Measurements from ENCODE around the gene ACSL6. TPM values are rescaled to one million over a fixed set of nuclear protein-coding genes. Genes with fewer than 3 reads are reported as not detected.

ACSL6 gene
- total and polyA plus RNA-seq, 10 of the 15 experiments (the other 5 are each of a cell fraction or from before 2014, with no cell fraction given), result 0.06 to 0.53 TPM; not detected in 8

Other genes starting within 250 kb of the ACSL6 start
- 16.1 and 19.5 TPM in 2 replicates for gene FNIP1, start 214.6 kb downstream of the ACSL6 start, total RNA-seq (2014; rRNA removed)
- gene FNIP1, start 214.6 kb downstream of the ACSL6 start, total RNA-seq (2014; rRNA removed; fragmentation: Illumina TruSeq; extraction: Trizol), result 16.8 and 17.4 TPM in 2 replicates
- 17.0 and 18.0 TPM in 2 replicates for gene FNIP1, start 214.6 kb downstream of the ACSL6 start, total RNA-seq (2021)
- 13.8 and 19.5 TPM in 2 replicates for gene FNIP1, start 214.6 kb downstream of the ACSL6 start, polyA plus RNA-seq (2011; rRNA removed)
- 9.9 and 12.6 TPM in 2 replicates for gene FNIP1, start 214.6 kb downstream of the ACSL6 start, polyA plus RNA-seq (2014; fragmentation: Illumina TruSeq; extraction: Trizol)
- 1 to 10 TPM; 4.3 to 7.0 TPM for gene FNIP1, start 214.6 kb downstream of the ACSL6 start, polyA plus RNA-seq (2014; fragmentation: Nextera tagmentation; extraction: Ambion mirVana)
- gene FNIP1, start 214.6 kb downstream of the ACSL6 start, polyA plus RNA-seq (2014; rRNA removed), result 7.4 and 8.1 TPM in 2 replicates
- 10 to 100 TPM; 14.1 to 16.3 TPM for gene FNIP1, start 214.6 kb downstream of the ACSL6 start, polyA plus RNA-seq (2016; fragmentation: Nextera tagmentation; extraction: Ambion mirVana)
- not detected in 2 replicates for gene MEIKIN, start 66.0 kb downstream of the ACSL6 start, total RNA-seq (2014; rRNA removed)
- not detected in 2 replicates for gene MEIKIN, start 66.0 kb downstream of the ACSL6 start, total RNA-seq (2014; rRNA removed; fragmentation: Illumina TruSeq; extraction: Trizol)
- gene MEIKIN, start 66.0 kb downstream of the ACSL6 start, total RNA-seq (2021), result not detected in 2 replicates
- not detected in 2 replicates for gene MEIKIN, start 66.0 kb downstream of the ACSL6 start, polyA plus RNA-seq (2011; rRNA removed)
- gene MEIKIN, start 66.0 kb downstream of the ACSL6 start, polyA plus RNA-seq (2014; fragmentation: Illumina TruSeq; extraction: Trizol), result not detected in 2 replicates
- not detected for gene MEIKIN, start 66.0 kb downstream of the ACSL6 start, polyA plus RNA-seq (2014; fragmentation: Nextera tagmentation; extraction: Ambion mirVana)
- not detected in 2 replicates for gene MEIKIN, start 66.0 kb downstream of the ACSL6 start, polyA plus RNA-seq (2014; rRNA removed)
- not detected for gene MEIKIN, start 66.0 kb downstream of the ACSL6 start, polyA plus RNA-seq (2016; fragmentation: Nextera tagmentation; extraction: Ambion mirVana)
- not detected in 2 replicates for gene IL3, start 49.0 kb upstream of the ACSL6 start, total RNA-seq (2014; rRNA removed)
- not detected in 2 replicates for gene IL3, start 49.0 kb upstream of the ACSL6 start, total RNA-seq (2014; rRNA removed; fragmentation: Illumina TruSeq; extraction: Trizol)
- gene IL3, start 49.0 kb upstream of the ACSL6 start, total RNA-seq (2021), result not detected in 2 replicates
- not detected in 2 replicates for gene IL3, start 49.0 kb upstream of the ACSL6 start, polyA plus RNA-seq (2011; rRNA removed)
- not detected in 2 replicates for gene IL3, start 49.0 kb upstream of the ACSL6 start, polyA plus RNA-seq (2014; fragmentation: Illumina TruSeq; extraction: Trizol)
- not detected for gene IL3, start 49.0 kb upstream of the ACSL6 start, polyA plus RNA-seq (2014; fragmentation: Nextera tagmentation; extraction: Ambion mirVana)
- not detected in 2 replicates for gene IL3, start 49.0 kb upstream of the ACSL6 start, polyA plus RNA-seq (2014; rRNA removed)
- gene IL3, start 49.0 kb upstream of the ACSL6 start, polyA plus RNA-seq (2016; fragmentation: Nextera tagmentation; extraction: Ambion mirVana), result not detected
- gene CSF2, start 62.1 kb upstream of the ACSL6 start, total RNA-seq (2014; rRNA removed), result 1.1 and 2.0 TPM in 2 replicates
- 0.81 and 0.83 TPM in 2 replicates for gene CSF2, start 62.1 kb upstream of the ACSL6 start, total RNA-seq (2014; rRNA removed; fragmentation: Illumina TruSeq; extraction: Trizol)
- 0.85 and 1.4 TPM in 2 replicates for gene CSF2, start 62.1 kb upstream of the ACSL6 start, total RNA-seq (2021)
- 0.15 and 0.23 TPM in 2 replicates for gene CSF2, start 62.1 kb upstream of the ACSL6 start, polyA plus RNA-seq (2011; rRNA removed)
- gene CSF2, start 62.1 kb upstream of the ACSL6 start, polyA plus RNA-seq (2014; fragmentation: Illumina TruSeq; extraction: Trizol), result 0.44 TPM in 1 of 2 replicates, not detected in the other
- gene CSF2, start 62.1 kb upstream of the ACSL6 start, polyA plus RNA-seq (2014; fragmentation: Nextera tagmentation; extraction: Ambion mirVana), result under 1 TPM; 0.39 to 0.57 TPM
- gene CSF2, start 62.1 kb upstream of the ACSL6 start, polyA plus RNA-seq (2014; rRNA removed), result 1.1 and 2.0 TPM in 2 replicates
- gene CSF2, start 62.1 kb upstream of the ACSL6 start, polyA plus RNA-seq (2016; fragmentation: Nextera tagmentation; extraction: Ambion mirVana), result not detected
- gene P4HA2, start 216.2 kb upstream of the ACSL6 start, total RNA-seq (2014; rRNA removed), result 6.9 and 7.7 TPM in 2 replicates
- 5.4 and 6.2 TPM in 2 replicates for gene P4HA2, start 216.2 kb upstream of the ACSL6 start, total RNA-seq (2014; rRNA removed; fragmentation: Illumina TruSeq; extraction: Trizol)
- gene P4HA2, start 216.2 kb upstream of the ACSL6 start, total RNA-seq (2021), result 7.3 and 7.9 TPM in 2 replicates
- 7.2 and 7.6 TPM in 2 replicates for gene P4HA2, start 216.2 kb upstream of the ACSL6 start, polyA plus RNA-seq (2011; rRNA removed)
- gene P4HA2, start 216.2 kb upstream of the ACSL6 start, polyA plus RNA-seq (2014; fragmentation: Illumina TruSeq; extraction: Trizol), result 4.9 and 6.0 TPM in 2 replicates
- 10 to 100 TPM in 1 of 2 experiments, 1 to 10 TPM in 1; 9.1 to 10.6 TPM for gene P4HA2, start 216.2 kb upstream of the ACSL6 start, polyA plus RNA-seq (2014; fragmentation: Nextera tagmentation; extraction: Ambion mirVana)
- 4.7 and 5.7 TPM in 2 replicates for gene P4HA2, start 216.2 kb upstream of the ACSL6 start, polyA plus RNA-seq (2014; rRNA removed)
- 10 to 100 TPM in 1 of 2 experiments, 1 to 10 TPM in 1; 7.4 to 10.9 TPM for gene P4HA2, start 216.2 kb upstream of the ACSL6 start, polyA plus RNA-seq (2016; fragmentation: Nextera tagmentation; extraction: Ambion mirVana)
- gene PDLIM4, start 246.0 kb upstream of the ACSL6 start, total RNA-seq (2014; rRNA removed), result 0.22 and 0.62 TPM in 2 replicates
- 0.18 TPM in 1 of 2 replicates, not detected in the other for gene PDLIM4, start 246.0 kb upstream of the ACSL6 start, total RNA-seq (2014; rRNA removed; fragmentation: Illumina TruSeq; extraction: Trizol)
- gene PDLIM4, start 246.0 kb upstream of the ACSL6 start, total RNA-seq (2021), result 0.24 and 0.36 TPM in 2 replicates
- 0.69 and 1.7 TPM in 2 replicates for gene PDLIM4, start 246.0 kb upstream of the ACSL6 start, polyA plus RNA-seq (2011; rRNA removed)
- not detected in 2 replicates for gene PDLIM4, start 246.0 kb upstream of the ACSL6 start, polyA plus RNA-seq (2014; fragmentation: Illumina TruSeq; extraction: Trizol)
- gene PDLIM4, start 246.0 kb upstream of the ACSL6 start, polyA plus RNA-seq (2014; fragmentation: Nextera tagmentation; extraction: Ambion mirVana), result not detected
- 0.13 and 0.51 TPM in 2 replicates for gene PDLIM4, start 246.0 kb upstream of the ACSL6 start, polyA plus RNA-seq (2014; rRNA removed)
- gene PDLIM4, start 246.0 kb upstream of the ACSL6 start, polyA plus RNA-seq (2016; fragmentation: Nextera tagmentation; extraction: Ambion mirVana), result under 1 TPM; 0.39 to 0.86 TPM